Panc1 (cell line): Measurements from ENCODE around the gene FARP1.

Source experiments
- CTCF ChIP-seq: fragments of 450-650 bp; IDR thresholded peaks from 2 replicates; pipeline ENCODE4 v1.5.1; 2017; ENCODE audit warnings: mild to moderate bottlenecking
- POLR2AphosphoS5 ChIP-seq: IDR thresholded peaks from 2 replicates; pipeline ENCODE4 v1.6.1; 2012; ENCODE audit warnings: mild to moderate bottlenecking, low read depth, low read length, moderate library complexity
- REST ChIP-seq, 2 experiments: IDR thresholded peaks; 2 replicates each; pipeline ENCODE4 v1.6.1; 2011 to 2012; ENCODE audit warnings: low read depth in 2 of 2, control low read depth in 1 of 2, low read length in 1 of 2, mild to moderate bottlenecking in 1 of 2, moderate library complexity in 1 of 2; ENCODE audit not compliant: insufficient read depth in 1 of 2
- SIN3A ChIP-seq: IDR thresholded peaks from 2 replicates; pipeline ENCODE4 v1.6.1; 2012; ENCODE audit warnings: low read depth, mild to moderate bottlenecking, low read length, moderate library complexity, borderline replicate concordance; ENCODE audit not compliant: insufficient read depth
- TCF7L2 ChIP-seq: IDR thresholded peaks from 2 replicates; pipeline ENCODE4 v1.6.1; 2011; ENCODE audit warnings: mild to moderate bottlenecking, low read depth, low read length, inconsistent platforms

- TF ChIP-seq POLR2AphosphoS5 (no peak), CTCF (no peak), SIN3A (no peak), REST (IDR thresholded peaks at IDR 0.05; ENCODE audit: insufficient read depth in 1 of 2, low read depth in 2 of 2, low read length in 1 of 2) (no peak), TCF7L2 (no peak)
Measured at GRCh38 chr13:98263841-98264240, 120.9 kb downstream of the FARP1 start.
